ENCODE measurements around the gene PRR7. TPM values are rescaled to one million over a fixed set of nuclear protein-coding genes. Genes with fewer than 3 reads are reported as not detected.

The PRR7 gene
- total RNA-seq, 1 donor = 8.8 TPM

GRCh38 chr5:177487975-177488374 is 41.4 kb downstream of the PRR7 start:
- TF ChIP-seq CTCF (IDR thresholded peaks at IDR 0.05; ENCODE audit: insufficient read depth, low read length) = no peak

GRCh38 chr5:177489119-177489716 is 42.6 kb downstream of the PRR7 start:
- no peak overlapping the region for H3K4me3 ChIP-seq (ENCODE audit: low read depth, low read length)
- no peak for TF ChIP-seq CTCF (IDR thresholded peaks at IDR 0.05; ENCODE audit: insufficient read depth, low read length)
- DNase-seq (ENCODE audit: low read depth) = no peak

More at GRCh38 chr5:177487975-177488374, 41.4 kb downstream of the PRR7 start:
- no peak for DNase-seq (ENCODE audit: low read depth)
- H3K4me3 ChIP-seq (ENCODE audit: low read depth, low read length) = no peak overlapping the region

DNA sequence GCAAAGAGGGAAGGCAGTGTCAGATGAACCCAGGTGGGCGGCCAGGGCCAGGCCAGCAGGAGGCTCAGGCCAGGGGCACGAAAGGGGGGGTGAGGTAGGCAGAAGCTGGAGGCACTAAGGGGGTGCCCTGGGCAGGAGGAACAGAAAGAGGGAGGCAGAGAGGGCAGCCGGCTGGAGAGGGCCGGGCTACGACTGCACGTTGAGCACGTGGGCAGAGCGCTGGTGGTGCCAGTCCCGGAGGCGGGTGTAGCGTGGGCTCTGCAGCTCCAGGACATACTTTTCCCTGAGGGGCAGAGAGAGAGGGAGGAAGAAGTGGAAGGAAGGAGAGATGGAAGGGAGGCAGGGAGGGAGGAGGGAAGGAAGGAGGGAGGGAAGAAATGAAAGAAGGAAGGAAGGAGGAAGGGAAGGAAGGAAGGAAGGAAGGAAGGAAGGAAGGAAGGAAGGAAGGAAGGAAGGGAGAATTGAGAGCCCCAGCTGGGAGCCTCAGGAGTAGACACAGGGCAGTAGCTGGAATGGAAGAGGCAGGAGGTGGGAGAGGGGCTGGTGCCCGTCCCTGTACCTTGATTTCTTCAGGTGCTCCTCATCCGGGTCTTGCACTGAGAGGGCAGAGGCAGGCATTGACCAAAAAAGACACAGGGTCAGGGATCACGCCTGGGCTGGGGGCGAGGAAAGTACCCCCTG is 43.8 kb downstream of the PRR7 start:
- no peak for DNase-seq (ENCODE audit: low read depth)
- H3K4me3 ChIP-seq (ENCODE audit: low read depth, low read length) = no peak overlapping the region
- TF ChIP-seq CTCF (IDR thresholded peaks at IDR 0.05; ENCODE audit: insufficient read depth, low read length) = no peak

- no peak overlapping the region for H3K4me3 ChIP-seq (ENCODE audit: low read depth, low read length)
- DNase-seq (ENCODE audit: low read depth) = no peak
- TF ChIP-seq CTCF (IDR thresholded peaks at IDR 0.05; ENCODE audit: insufficient read depth, low read length) = no peak
Measured at GRCh38 chr5:177490992-177491391, 44.4 kb downstream of the PRR7 start.

DNA sequence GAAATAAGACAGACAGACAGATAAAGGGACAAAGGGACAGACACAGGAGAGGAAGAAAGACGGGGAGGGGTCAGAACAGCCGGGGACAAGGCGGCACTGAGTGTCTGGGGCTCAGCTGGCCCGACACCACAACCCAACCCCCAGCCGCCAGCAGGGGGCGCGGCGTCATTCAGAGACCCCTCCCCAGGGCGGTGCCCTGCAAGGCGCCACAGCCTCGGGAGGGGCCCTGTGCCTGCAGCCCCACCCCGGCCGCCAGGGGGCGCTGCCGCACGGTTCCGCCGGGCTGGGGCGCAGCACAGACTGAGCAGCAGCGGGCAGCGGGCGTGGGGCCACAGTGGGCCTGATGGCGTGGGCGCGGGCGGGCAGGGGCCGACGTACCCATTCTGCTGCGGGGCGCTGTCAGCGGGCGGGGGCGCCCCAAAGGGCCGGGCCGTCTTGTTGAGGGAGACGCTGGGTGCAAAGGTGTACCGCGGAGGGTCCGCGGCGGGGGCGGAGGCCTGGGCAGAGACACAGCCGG is 44.9 kb downstream of the PRR7 start:
- peak; percentile 56 for TF ChIP-seq CTCF (IDR thresholded peaks at IDR 0.05; ENCODE audit: insufficient read depth, low read length)

DNA sequence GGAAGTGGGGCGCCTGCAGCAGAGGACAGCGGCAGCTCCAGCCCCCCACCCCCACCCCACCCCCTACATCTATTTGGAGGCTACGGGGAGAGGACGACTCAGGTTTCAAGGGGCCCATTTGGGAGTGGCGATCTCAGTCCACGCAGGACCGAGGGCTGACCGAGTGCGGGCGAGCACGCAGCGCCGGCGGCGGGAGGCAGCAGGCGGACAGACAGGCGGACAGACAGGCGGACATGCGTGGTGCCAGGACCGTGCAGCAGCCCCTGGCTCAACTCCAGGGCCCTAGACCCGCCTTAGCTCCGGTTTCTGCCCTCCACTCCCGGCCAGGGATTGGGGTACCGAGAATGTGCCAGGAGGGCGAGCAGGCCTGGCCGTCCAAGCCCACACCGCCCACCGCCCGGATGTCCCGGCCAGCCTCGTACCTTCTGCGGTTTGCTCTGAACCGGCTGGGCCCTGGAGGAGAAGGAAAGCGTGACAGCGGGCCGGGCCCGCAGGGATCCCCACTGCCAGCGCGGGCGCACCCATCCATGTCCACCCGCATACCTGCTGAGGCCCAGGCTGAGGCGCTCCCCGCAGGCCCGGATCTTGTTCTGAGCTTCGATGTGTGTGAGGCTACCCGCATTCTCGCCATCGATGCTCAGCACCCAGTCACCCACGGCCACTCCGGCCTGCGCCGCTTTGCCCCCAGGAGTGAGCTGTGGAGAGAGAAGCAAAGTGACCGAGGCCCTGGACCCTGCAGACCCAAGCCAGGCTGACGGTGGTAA is 45.6 kb downstream of the PRR7 start:
- no peak for DNase-seq (ENCODE audit: low read depth)
- no peak for TF ChIP-seq CTCF (IDR thresholded peaks at IDR 0.05; ENCODE audit: insufficient read depth, low read length)
- H3K4me3 ChIP-seq (ENCODE audit: low read depth, low read length) = no peak overlapping the region

More for the DNA sequence above, 44.9 kb downstream of the PRR7 start:
- H3K4me3 ChIP-seq (ENCODE audit: low read depth, low read length) = no peak overlapping the region
- peak; percentile 28 for DNase-seq (ENCODE audit: low read depth)
